Glutamatergic neuron (in vitro differentiated cells): ENCODE measurements around the gene TPCN2. TPM values are rescaled to one million over a fixed set of nuclear protein-coding genes. Genes with fewer than 3 reads are reported as not detected.

Experiments used
- DNase-seq: peaks from one replicate; pipeline ENCODE4 v3.0.0; 2022
- H3K27ac Mint-ChIP-seq: one replicate; pipeline ENCODE4 v1.8.0; 2020; ENCODE audit warnings: mild to moderate bottlenecking, mixed read lengths, inconsistent platforms; ENCODE audit not compliant: unreplicated experiment
- H3K27me3 Mint-ChIP-seq: one replicate; pipeline ENCODE4 v1.8.0; 2020; ENCODE audit warnings: mild to moderate bottlenecking, moderate library complexity, mixed read lengths, inconsistent platforms; ENCODE audit not compliant: unreplicated experiment
- H3K36me3 Mint-ChIP-seq: one replicate; pipeline ENCODE4 v1.8.0; 2020; ENCODE audit warnings: mild to moderate bottlenecking, mixed read lengths, inconsistent platforms; ENCODE audit not compliant: unreplicated experiment
- H3K4me1 Mint-ChIP-seq: one replicate; pipeline ENCODE4 v1.8.0; 2020; ENCODE audit warnings: mild to moderate bottlenecking, low read depth, mixed read lengths, inconsistent platforms; ENCODE audit not compliant: unreplicated experiment
- H3K4me3 Mint-ChIP-seq: one replicate; pipeline ENCODE4 v1.8.0; 2020; ENCODE audit warnings: mild to moderate bottlenecking, mixed read lengths, inconsistent platforms; ENCODE audit not compliant: unreplicated experiment
- H3K9me3 Mint-ChIP-seq: one replicate; pipeline ENCODE4 v1.8.0; 2020; ENCODE audit warnings: mild to moderate bottlenecking, moderate library complexity, mixed read lengths, inconsistent platforms; ENCODE audit not compliant: unreplicated experiment
- CTCF ChIP-seq: fragments of 200-600 bp; sonication (generic); IDR thresholded peaks from one replicate; pipeline ENCODE4 v1.5.0; 2021; ENCODE audit not compliant: partially characterized antibody, unreplicated experiment
- total RNA-seq: library from RNA; stranded (reverse); fragmentation: NEBNext Ultra II Directional; extraction: Animal tissue kit (Norgen Biotek cat#: 25700); gene quantifications from one replicate; pipeline ENCODE4 v1.2.1, GENCODE V29; 2021; ENCODE audit not compliant: unreplicated experiment

The TPCN2 gene
- total RNA-seq, 1 donor from 2014 or later, result 17.2 TPM

- TF ChIP-seq CTCF, result no peak
- no peak overlapping the region for H3K27ac Mint-ChIP-seq
Measured at GRCh38 chr11:69170704-69171103, 122.0 kb downstream of the TPCN2 start.

GRCh38 chr11:69171476-69172240 is 122.9 kb downstream of the TPCN2 start:
- no peak overlapping the region for H3K4me3 Mint-ChIP-seq
- no peaks in the 10 kb centered on the region for H3K4me1 Mint-ChIP-seq
- H3K27ac Mint-ChIP-seq, result no peak overlapping the region
- peaks cover 5% of the 10 kb centered on the region for H3K27me3 Mint-ChIP-seq
- peaks cover 9% of the 10 kb centered on the region for H3K36me3 Mint-ChIP-seq
- H3K9me3 Mint-ChIP-seq, result peaks cover 8% of the 10 kb centered on the region
- TF ChIP-seq CTCF, result no peak
- no peak for DNase-seq

More at GRCh38 chr11:69170704-69171103, 122.0 kb downstream of the TPCN2 start:
- no peak for DNase-seq
- Mint-ChIP-seq H3K4me1 (no peaks in the 10 kb centered on the region), H3K9me3 (peaks cover 6% of the 10 kb centered on the region), H3K4me3 (no peak overlapping the region), H3K27me3 (peaks cover 5% of the 10 kb centered on the region), H3K36me3 (peaks cover 9% of the 10 kb centered on the region)

GRCh38 chr11:69172674-69173073 is 123.9 kb downstream of the TPCN2 start:
- H3K9me3 Mint-ChIP-seq, result peaks cover 8% of the 10 kb centered on the region
- H3K27ac Mint-ChIP-seq, result no peak overlapping the region
- H3K27me3 Mint-ChIP-seq, result peaks cover 5% of the 10 kb centered on the region
- no peak for DNase-seq
- peaks cover 9% of the 10 kb centered on the region for H3K36me3 Mint-ChIP-seq
- H3K4me3 Mint-ChIP-seq, result no peak overlapping the region
- H3K4me1 Mint-ChIP-seq, result no peaks in the 10 kb centered on the region
- TF ChIP-seq CTCF, result no peak

GRCh38 chr11:69173331-69173730 is 124.6 kb downstream of the TPCN2 start:
- peaks cover 4% of the 10 kb centered on the region for H3K27me3 Mint-ChIP-seq

More at GRCh38 chr11:69173331-69173730, 124.6 kb downstream of the TPCN2 start:
- Mint-ChIP-seq H3K4me1 (no peaks in the 10 kb centered on the region), H3K36me3 (peaks cover 9% of the 10 kb centered on the region), H3K9me3 (peaks cover 8% of the 10 kb centered on the region), H3K4me3 (no peak overlapping the region), H3K27ac (no peak overlapping the region)
- TF ChIP-seq CTCF, result no peak
- no peak for DNase-seq
